H1 (cell line): ENCODE results near the gene GJB6. TPM values are rescaled to one million over a fixed set of nuclear protein-coding genes. Genes with fewer than 3 reads are reported as not detected.

Experiments
- CTCF ChIA-PET: fragments of 300-600 bp; sonication (Branson Sonifier 250); formaldehyde crosslinking; loops from one replicate; lab custom pipeline; 2021; ENCODE audit not compliant: partially characterized antibody; lab: Charles Lee
- POLR2A ChIA-PET: fragments of 300-600 bp; sonication (Branson Sonifier 250); formaldehyde crosslinking; loops from one replicate; lab custom pipeline; 2021; ENCODE audit warnings: inconsistent platforms; ENCODE audit not compliant: partially characterized antibody; lab: Charles Lee
- DNase-seq, 2 experiments: peaks; one replicate each; pipeline versions ENCODE4 v3.0.0 to v3.0.0-alpha.2; 2010 to 2022; ENCODE audit warnings: low spot score in 2 of 2, low read depth in 1 of 2, mixed read lengths in 1 of 2
- FAIRE-seq: peaks from 2 replicates; lab custom pipeline; 2011; peaks lifted over from hg19 to GRCh38; lab: Jason Lieb, UNC
- H2AFZ ChIP-seq: 2 replicates; pipeline ENCODE4 v1.8.1; 2012; ENCODE audit warnings: low read length, inconsistent platforms
- H2AK5ac ChIP-seq: 2 replicates; pipeline ENCODE4 v1.6.1; 2013; ENCODE audit warnings: low read depth, low read length
- H2BK120ac ChIP-seq: replicated peaks from 2 replicates; pipeline ENCODE3; 2013; ENCODE audit warnings: low read depth, low read length, inconsistent platforms
- H2BK12ac ChIP-seq: 2 replicates; pipeline ENCODE4 v1.6.1; 2013; ENCODE audit warnings: low read depth, low read length
- H2BK15ac ChIP-seq: 2 replicates; pipeline ENCODE4 v1.6.1; 2013; ENCODE audit warnings: low read length
- H2BK20ac ChIP-seq: 2 replicates; pipeline ENCODE4 v1.6.1; 2013; ENCODE audit warnings: low read length
- H2BK5ac ChIP-seq: 2 replicates; pipeline ENCODE4 v1.6.1; 2013; ENCODE audit warnings: low read depth, low read length
- H3K14ac ChIP-seq: 2 replicates; pipeline ENCODE4 v1.6.1; 2013; ENCODE audit warnings: inconsistent platforms; ENCODE audit not compliant: insufficient read length
- H3K18ac ChIP-seq: 2 replicates; pipeline ENCODE4 v1.6.1; 2013; ENCODE audit warnings: low read length; ENCODE audit errors: extremely low read depth
- H3K23ac ChIP-seq: 2 replicates; pipeline ENCODE4 v1.6.1; 2013; ENCODE audit warnings: inconsistent platforms; ENCODE audit not compliant: insufficient read length
- H3K23me2 ChIP-seq: 2 replicates; pipeline ENCODE4 v1.6.1; 2013; ENCODE audit warnings: low read depth, low read length
- H3K27ac ChIP-seq: 2 replicates; pipeline ENCODE4 v1.6.1; 2011; ENCODE audit warnings: low read depth, low read length, inconsistent platforms
- H3K27me3 ChIP-seq, 4 experiments: replicated peaks in 1 of 4; 1 replicate in 1 of 4; 2 replicates in 3 of 4; pipeline versions ENCODE4 v1.6.1 to v1.8.1; 2011 to 2013; ENCODE audit warnings: low read length in 3 of 4, mild to moderate bottlenecking in 3 of 4, inconsistent platforms in 2 of 4, mixed read lengths in 2 of 4, moderate library complexity in 1 of 4; ENCODE audit not compliant: control insufficient read depth in 3 of 4, insufficient read depth in 3 of 4; ENCODE audit errors: extremely low read depth in 1 of 4
- H3K36me3 ChIP-seq, 4 experiments: 2 replicates each; pipeline versions ENCODE4 v1.6.1 to v1.8.1; 2011 to 2013; ENCODE audit warnings: mild to moderate bottlenecking in 4 of 4, low read length in 3 of 4, moderate library complexity in 2 of 4, control low read depth in 1 of 4, inconsistent platforms in 1 of 4; ENCODE audit not compliant: insufficient read depth in 4 of 4, control insufficient read depth in 2 of 4
- H3K4ac ChIP-seq: replicated peaks from 2 replicates; pipeline ENCODE3; 2013; ENCODE audit warnings: low read length, low read depth, mixed read lengths, inconsistent platforms; ENCODE audit not compliant: insufficient read length
- H3K4me1 ChIP-seq, 4 experiments: replicated peaks in 1 of 4; 1 replicate in 1 of 4; 2 replicates in 3 of 4; pipeline versions ENCODE4 v1.6.1 to v1.8.1; 2011 to 2013; ENCODE audit warnings: low read length in 3 of 4, inconsistent platforms in 2 of 4, mixed read lengths in 1 of 4; ENCODE audit not compliant: insufficient read depth in 4 of 4, control insufficient read depth in 3 of 4
- H3K4me2 ChIP-seq, 2 experiments: 2 replicates each; pipeline versions ENCODE4 v1.6.1 to v1.8.1; 2011 to 2013; ENCODE audit warnings: low read depth in 2 of 2, low read length in 2 of 2, control low read depth in 1 of 2, inconsistent platforms in 1 of 2, mild to moderate bottlenecking in 1 of 2; ENCODE audit not compliant: insufficient read depth in 1 of 2
- H3K4me3 ChIP-seq, 4 experiments: fragments of 200-600, 300-600 bp in 1 of 4; sonication (generic), shearing (Covaris generic), sonication (Bioruptor Twin) in 1 of 4; 2 replicates each; pipeline versions ENCODE4 v1.5.1 to v1.8.1; 2011 to 2016; ENCODE audit warnings: low read length in 4 of 4, low read depth in 3 of 4, control low read depth in 2 of 4, inconsistent platforms in 2 of 4, mild to moderate bottlenecking in 2 of 4, mixed read lengths in 1 of 4, moderate library complexity in 1 of 4; ENCODE audit not compliant: insufficient read depth in 2 of 4; ENCODE audit errors: extremely low read depth in 1 of 4
- H3K56ac ChIP-seq: replicated peaks from 2 replicates; pipeline ENCODE3; 2013; ENCODE audit warnings: low read depth, mild to moderate bottlenecking, mixed read lengths, low read length, inconsistent platforms; ENCODE audit not compliant: insufficient read length
- H3K79me1 ChIP-seq: 2 replicates; pipeline ENCODE4 v1.6.1; 2013; ENCODE audit warnings: low read depth, low read length, control low read depth
- H3K79me2 ChIP-seq, 2 experiments: 2 replicates each; pipeline versions ENCODE4 v1.6.1 to v1.8.1; 2012 to 2013; ENCODE audit warnings: low read length in 2 of 2, mild to moderate bottlenecking in 2 of 2, inconsistent platforms in 1 of 2; ENCODE audit not compliant: insufficient read depth in 2 of 2, control insufficient read depth in 1 of 2
- H3K9ac ChIP-seq, 4 experiments: replicated peaks in 1 of 4; 1 replicate in 1 of 4; 2 replicates in 3 of 4; pipeline versions ENCODE4 v1.6.1 to v1.8.1; 2011 to 2013; ENCODE audit warnings: low read depth in 3 of 4, low read length in 3 of 4, control low read depth in 2 of 4, mild to moderate bottlenecking in 2 of 4, moderate library complexity in 2 of 4, inconsistent platforms in 1 of 4; ENCODE audit errors: extremely low read depth in 1 of 4
- H3K9me3 ChIP-seq, 2 experiments: 2 replicates each; pipeline versions ENCODE4 v1.6.1 to v1.8.1; 2012 to 2013; ENCODE audit warnings: mild to moderate bottlenecking in 2 of 2, moderate library complexity in 2 of 2, control low read depth in 1 of 2, inconsistent platforms in 1 of 2, low read depth in 1 of 2, low read length in 1 of 2, mixed read lengths in 1 of 2; ENCODE audit not compliant: insufficient read depth in 2 of 2
- H4K20me1 ChIP-seq, 2 experiments: replicated peaks in 1 of 2; 2 replicates each; pipeline versions ENCODE3 to v1.8.1; 2011 to 2013; ENCODE audit warnings: inconsistent platforms in 2 of 2, low read length in 2 of 2, mild to moderate bottlenecking in 1 of 2; ENCODE audit not compliant: insufficient read depth in 2 of 2, control insufficient read depth in 1 of 2
- H4K5ac ChIP-seq: 2 replicates; pipeline ENCODE4 v1.6.1; 2013; ENCODE audit warnings: low read length, low read depth, mixed read lengths, inconsistent platforms; ENCODE audit not compliant: insufficient read length
- H4K8ac ChIP-seq: 2 replicates; pipeline ENCODE4 v1.8.0; 2013; ENCODE audit warnings: mild to moderate bottlenecking, moderate library complexity, low read length, inconsistent platforms; ENCODE audit not compliant: insufficient read depth; ENCODE audit errors: extremely low read depth
- H4K91ac ChIP-seq: replicated peaks from 2 replicates; pipeline ENCODE3; 2013; ENCODE audit warnings: low read length, mixed read lengths, inconsistent platforms; ENCODE audit not compliant: insufficient read length
- ASH2L ChIP-seq: fragments of 200-600, 300-600 bp; sonication (generic); IDR thresholded peaks from one replicate; pipeline ENCODE4 v1.7.1; 2017; ENCODE audit warnings: low read length
- ATF3 ChIP-seq: IDR thresholded peaks from 2 replicates; pipeline ENCODE4 v1.6.1; 2011; ENCODE audit warnings: low read depth, mild to moderate bottlenecking, low read length; ENCODE audit not compliant: insufficient read depth
- BACH1 ChIP-seq: IDR thresholded peaks from 2 replicates; pipeline ENCODE4 v1.6.1; 2012; ENCODE audit warnings: low read length, improper control_type of control experiment
- CHD2 ChIP-seq: IDR thresholded peaks from 2 replicates; pipeline ENCODE4 v1.6.1; 2012; ENCODE audit warnings: low read length, improper control_type of control experiment
- KDM1A ChIP-seq: fragments of 200-600, 300-600 bp; sonication (generic); IDR thresholded peaks from 2 replicates; pipeline ENCODE4 v1.7.1; 2016; ENCODE audit warnings: mild to moderate bottlenecking, low read length, borderline replicate concordance
- PHF8 ChIP-seq: fragments of 200-600 bp; sonication (generic); conservative IDR thresholded peaks from 2 replicates; pipeline ENCODE4 v1.7.1; 2012; ENCODE audit warnings: low read depth, mild to moderate bottlenecking, inconsistent platforms, low read length, moderate library complexity
- RAD21 ChIP-seq, 2 experiments: IDR thresholded peaks in 1 of 2; conservative IDR thresholded peaks in 1 of 2; 2 replicates each; pipeline ENCODE4 v1.6.1; 2011; ENCODE audit warnings: low read depth in 2 of 2, low read length in 2 of 2, improper control_type of control experiment in 1 of 2, inconsistent platforms in 1 of 2, mild to moderate bottlenecking in 1 of 2, moderate library complexity in 1 of 2
- SIN3A ChIP-seq, 2 experiments: IDR thresholded peaks in 1 of 2; conservative IDR thresholded peaks in 1 of 2; 2 replicates each; pipeline ENCODE4 v1.6.1; 2011 to 2012; ENCODE audit warnings: low read length in 2 of 2, improper control_type of control experiment in 1 of 2, low read depth in 1 of 2, mild to moderate bottlenecking in 1 of 2
- SP1 ChIP-seq: IDR thresholded peaks from 2 replicates; pipeline ENCODE4 v1.6.1; 2011; ENCODE audit warnings: low read depth, low read length
- SUZ12 ChIP-seq: fragments of 200-600 bp; sonication (generic); IDR thresholded peaks from 2 replicates; pipeline ENCODE4 v1.6.1; 2012; ENCODE audit warnings: mild to moderate bottlenecking, inconsistent platforms, low read length, moderate library complexity, mixed read lengths
- TEAD4 ChIP-seq: IDR thresholded peaks from 2 replicates; pipeline ENCODE4 v1.6.1; 2012; ENCODE audit warnings: low read depth, low read length, inconsistent platforms, mixed read lengths
- USF2 ChIP-seq: IDR thresholded peaks from 2 replicates; pipeline ENCODE4 v1.6.1; 2011; ENCODE audit warnings: low read length, improper control_type of control experiment
- WGBS, 2 experiments: shearing (Covaris generic) in 1 of 2; methylation state at CpG; one replicate each; pipeline versions ENCODE4 v1.1.6 to v1.1.7; 2013 to 2015; ENCODE audit warnings: low lambda C conversion rate in 2 of 2, mixed read lengths in 2 of 2, inconsistent platforms in 1 of 2, low coverage in 1 of 2, missing lambda C conversion rate in 1 of 2; ENCODE audit not compliant: insufficient replicate concordance in 2 of 2, insufficient coverage in 1 of 2, insufficient read length in 1 of 2; ENCODE audit errors: extremely low coverage in 1 of 2, missing lambda C conversion rate in 1 of 2; 5-methylcytosine and 5-hydroxymethylcytosine counted together
- polyA plus RNA-seq, 7 experiments: library from polyadenylated mRNA; depleted of rRNA in 3 of 7; stranded (reverse) in 5 of 7; unstranded in 2 of 7; fragments of >200 nt in 5 of 7; fragments of 200-250 nt in 2 of 7; gene quantifications; 1 replicate in 5 of 7; 2 replicates in 1 of 7; 4 replicates in 1 of 7; pipeline versions ENCODE4 v1.2.1 to v1.2.3, GENCODE V29; 2011 to 2013; ENCODE audit warnings: missing spikeins in 2 of 7, mixed read lengths in 2 of 7
- total RNA-seq: library from RNA; stranded (reverse); fragmentation: NEBNext Ultra II Directional; extraction: Animal tissue kit (Norgen Biotek cat#: 25700); gene quantifications from 2 replicates; pipeline ENCODE4 v1.2.1, GENCODE V29; 2021

The GJB6 gene
- total and polyA plus RNA-seq, 2 of the 8 experiments (the other 6 are each of a cell fraction or from before 2014, with no cell fraction given), result not detected

- no peaks in the 10 kb centered on the region for H4K20me1 ChIP-seq
- no peak overlapping the region for H3K23ac ChIP-seq
- H3K4me1 ChIP-seq, result no peaks in the 10 kb centered on the region
- no peak overlapping the region for H2AK5ac ChIP-seq
- H2AFZ ChIP-seq, result no peak overlapping the region
- H3K27ac ChIP-seq, result no peak overlapping the region
- ChIA-PET POLR2A (no interaction called here), CTCF (no interaction called here)
- no peaks in the 10 kb centered on the region for H3K36me3 ChIP-seq
- no peak overlapping the region for H3K56ac ChIP-seq
- no peak overlapping the region for H3K18ac ChIP-seq
- DNase-seq, result no peak
- no peak overlapping the region for H2BK15ac ChIP-seq
- H3K4ac ChIP-seq, result no peak overlapping the region
- FAIRE-seq, result no peak
- H3K79me2 ChIP-seq, result no peaks in the 10 kb centered on the region
- no peak overlapping the region for H2BK5ac ChIP-seq
- H3K14ac ChIP-seq, result no peak overlapping the region
- H3K4me2 ChIP-seq, result no peak overlapping the region
- peaks cover 0 to 3% (median 2%) of the 10 kb centered on the region in 4 experiments; a peak in 1 of 7 replicates for H3K27me3 ChIP-seq
- H3K4me3 ChIP-seq, result no peak overlapping the region
- H3K9ac ChIP-seq, result no peak overlapping the region
- H4K5ac ChIP-seq, result no peak overlapping the region
- no peak overlapping the region for H4K8ac ChIP-seq
- no peak overlapping the region for H2BK20ac ChIP-seq
- no peaks in the 10 kb centered on the region for H3K79me1 ChIP-seq
- no peaks in the 10 kb centered on the region for H3K23me2 ChIP-seq
- no peak overlapping the region for H4K91ac ChIP-seq
- WGBS, 2 experiments, result 87% methylated on average over 5 of the region's 5 CpGs; no CpG with 5 or more reads in 1 of the 2 experiments
- no peak overlapping the region for H2BK12ac ChIP-seq
- H2BK120ac ChIP-seq, result no peak overlapping the region
- no peaks in the 10 kb centered on the region for H3K9me3 ChIP-seq
- no peak for TF ChIP-seq USF2
- TF ChIP-seq BACH1, result no peak
- TF ChIP-seq PHF8, result no peak
- no peak for TF ChIP-seq KDM1A
- no peak for TF ChIP-seq RAD21 (IDR thresholded peaks at IDR 0.05 in 1 of 2, conservative IDR thresholded peaks at IDR 0.05 in 1 of 2; ENCODE audit: low read depth in 2 of 2, low read length in 2 of 2)
- TF ChIP-seq TEAD4, result no peak
- TF ChIP-seq SUZ12, result no peak
- TF ChIP-seq CHD2, result no peak
- no peak for TF ChIP-seq SP1
- no peak for TF ChIP-seq ASH2L
- no peak for TF ChIP-seq SIN3A (conservative IDR thresholded peaks at IDR 0.05 in 1 of 2, IDR thresholded peaks at IDR 0.05 in 1 of 2; ENCODE audit: low read depth in 1 of 2, low read length in 2 of 2)
- TF ChIP-seq ATF3, result no peak
These were observed 9.6 kb downstream of the GJB6 start for GRCh38 chr13:20222553-20222952.
